ENCODE data around the gene LCN12. TPM values are rescaled to one million over a fixed set of nuclear protein-coding genes. Genes with fewer than 3 reads are reported as not detected.
A peak's percentile ranks its signal among the peaks of the same experiment; 100 is the strongest.

LCN12 gene
- total RNA-seq, 1 experiment from 2014 or later = not detected

- H3K4me1 ChIP-seq (ENCODE audit: low read length) = peaks cover 28% of the 10 kb centered on the region
- H4K20me1 ChIP-seq (ENCODE audit: insufficient read depth, low read depth, low read length) = peaks cover 5% of the 10 kb centered on the region; the same call in 1 of the 2 replicates
- no peaks in the 10 kb centered on the region for H3K36me3 ChIP-seq (ENCODE audit: insufficient read depth, low read length)
- H3K4me3 ChIP-seq (ENCODE audit: low read length) = no peak overlapping the region
- H3K9ac ChIP-seq (ENCODE audit: low read length) = no peak overlapping the region
- H3K79me2 ChIP-seq (ENCODE audit: low read length) = peaks cover 12% of the 10 kb centered on the region
- no peak overlapping the region for H2AFZ ChIP-seq (ENCODE audit: low read length)
- no peak for DNase-seq
- H3K9me2 ChIP-seq (replicated peaks; ENCODE audit: insufficient read depth, low read length) = no peaks in the 10 kb centered on the region
- H3K9me3 ChIP-seq (ENCODE audit: low read length) = no peaks in the 10 kb centered on the region
- no peak overlapping the region for H3K4me2 ChIP-seq (ENCODE audit: low read depth, low read length, poor library complexity, severe bottlenecking)
- no peak overlapping the region for H3K27ac ChIP-seq (ENCODE audit: low read length)
- H3K27me3 ChIP-seq (ENCODE audit: low read length) = no peaks in the 10 kb centered on the region
Observed at GRCh38 chr9:136945333-136946227, 6.5 kb upstream of the LCN12 start.

GRCh38 chr9:136946228-136947027 is 5.6 kb upstream of the LCN12 start:
- Histone ChIP-seq H3K9me3 (ENCODE audit: low read length) (no peaks in the 10 kb centered on the region), H4K20me1 (ENCODE audit: insufficient read depth, low read depth, low read length) (peaks cover 5% of the 10 kb centered on the region; the same call in 1 of the 2 replicates), H3K4me3 (ENCODE audit: low read length) (no peak overlapping the region), H3K27ac (ENCODE audit: low read length) (no peak overlapping the region), H3K27me3 (ENCODE audit: low read length) (no peaks in the 10 kb centered on the region), H3K9ac (ENCODE audit: low read length) (no peak overlapping the region), H3K9me2 (replicated peaks; ENCODE audit: insufficient read depth, low read length) (no peaks in the 10 kb centered on the region), H3K79me2 (ENCODE audit: low read length) (peaks cover 12% of the 10 kb centered on the region), H3K4me1 (ENCODE audit: low read length) (peaks cover 29% of the 10 kb centered on the region), H2AFZ (ENCODE audit: low read length) (no peak overlapping the region), H3K4me2 (ENCODE audit: low read depth, low read length, poor library complexity, severe bottlenecking) (no peak overlapping the region), H3K36me3 (ENCODE audit: insufficient read depth, low read length) (no peaks in the 10 kb centered on the region)
- DNase-seq = no peak

GRCh38 chr9:136947028-136947891 is 4.8 kb upstream of the LCN12 start:
- no peak for DNase-seq
- Histone ChIP-seq H3K36me3 (ENCODE audit: insufficient read depth, low read length) (no peaks in the 10 kb centered on the region), H3K4me3 (ENCODE audit: low read length) (no peak overlapping the region), H2AFZ (ENCODE audit: low read length) (no peak overlapping the region), H3K4me2 (ENCODE audit: low read depth, low read length, poor library complexity, severe bottlenecking) (no peak overlapping the region), H3K9me3 (ENCODE audit: low read length) (no peaks in the 10 kb centered on the region), H4K20me1 (ENCODE audit: insufficient read depth, low read depth, low read length) (peaks cover 5% of the 10 kb centered on the region; the same call in 1 of the 2 replicates), H3K27ac (ENCODE audit: low read length) (no peak overlapping the region), H3K9ac (ENCODE audit: low read length) (no peak overlapping the region), H3K9me2 (replicated peaks; ENCODE audit: insufficient read depth, low read length) (no peaks in the 10 kb centered on the region), H3K27me3 (ENCODE audit: low read length) (no peaks in the 10 kb centered on the region), H3K79me2 (ENCODE audit: low read length) (peaks cover 12% of the 10 kb centered on the region), H3K4me1 (ENCODE audit: low read length) (peaks cover 29% of the 10 kb centered on the region)

- Histone ChIP-seq H3K4me2 (ENCODE audit: low read depth, low read length, poor library complexity, severe bottlenecking) (no peak overlapping the region), H3K4me1 (ENCODE audit: low read length) (peaks cover 25% of the 10 kb centered on the region), H3K79me2 (ENCODE audit: low read length) (peaks cover 9% of the 10 kb centered on the region), H3K9ac (ENCODE audit: low read length) (no peak overlapping the region), H3K9me3 (ENCODE audit: low read length) (no peaks in the 10 kb centered on the region), H3K4me3 (ENCODE audit: low read length) (no peak overlapping the region), H3K36me3 (ENCODE audit: insufficient read depth, low read length) (no peaks in the 10 kb centered on the region), H3K27ac (ENCODE audit: low read length) (no peak overlapping the region), H4K20me1 (ENCODE audit: insufficient read depth, low read depth, low read length) (peaks cover 5% of the 10 kb centered on the region; the same call in 1 of the 2 replicates), H3K9me2 (replicated peaks; ENCODE audit: insufficient read depth, low read length) (no peaks in the 10 kb centered on the region), H2AFZ (ENCODE audit: low read length) (no peak overlapping the region), H3K27me3 (ENCODE audit: low read length) (no peaks in the 10 kb centered on the region)
- DNase-seq = peak; percentile 66
Observed at GRCh38 chr9:136947955-136948510, 4.0 kb upstream of the LCN12 start.

GRCh38 chr9:136949239-136949816 is 2.7 kb upstream of the LCN12 start:
- Histone ChIP-seq H3K4me1 (ENCODE audit: low read length) (peaks cover 20% of the 10 kb centered on the region), H3K27me3 (ENCODE audit: low read length) (no peaks in the 10 kb centered on the region), H3K36me3 (ENCODE audit: insufficient read depth, low read length) (no peaks in the 10 kb centered on the region), H3K9me3 (ENCODE audit: low read length) (no peaks in the 10 kb centered on the region), H3K27ac (ENCODE audit: low read length) (no peak overlapping the region), H3K79me2 (ENCODE audit: low read length) (no peaks in the 10 kb centered on the region), H3K9ac (ENCODE audit: low read length) (peak overlapping the region; percentile 73), H4K20me1 (ENCODE audit: insufficient read depth, low read depth, low read length) (no peaks in the 10 kb centered on the region), H2AFZ (ENCODE audit: low read length) (0 out of 2 replicates have a peak overlapping the region, but pooled peaks have one; percentile 98), H3K4me2 (ENCODE audit: low read depth, low read length, poor library complexity, severe bottlenecking) (peak overlapping the region; percentile 88), H3K9me2 (replicated peaks; ENCODE audit: insufficient read depth, low read length) (no peaks in the 10 kb centered on the region), H3K4me3 (ENCODE audit: low read length) (peak overlapping the region; percentile 72)
- DNase-seq = no peak

- DNase-seq = peak; percentile 97
- Histone ChIP-seq H4K20me1 (ENCODE audit: insufficient read depth, low read depth, low read length) (no peaks in the 10 kb centered on the region), H3K27ac (ENCODE audit: low read length) (no peak overlapping the region), H3K36me3 (ENCODE audit: insufficient read depth, low read length) (no peaks in the 10 kb centered on the region), H3K79me2 (ENCODE audit: low read length) (no peaks in the 10 kb centered on the region), H3K9ac (ENCODE audit: low read length) (peak overlapping the region; percentile 73), H3K9me3 (ENCODE audit: low read length) (no peaks in the 10 kb centered on the region), H3K4me3 (ENCODE audit: low read length) (peak overlapping the region; percentile 72), H3K27me3 (ENCODE audit: low read length) (no peaks in the 10 kb centered on the region), H3K4me2 (ENCODE audit: low read depth, low read length, poor library complexity, severe bottlenecking) (peak overlapping the region; percentile 88), H2AFZ (ENCODE audit: low read length) (peak overlapping the region; percentile 98), H3K9me2 (replicated peaks; ENCODE audit: insufficient read depth, low read length) (no peaks in the 10 kb centered on the region), H3K4me1 (ENCODE audit: low read length) (peaks cover 17% of the 10 kb centered on the region)
Observed at GRCh38 chr9:136949817-136950655, 2.0 kb upstream of the LCN12 start.

Measured in Karpas-422 (cell line).